ENCODE results near the gene ZNF217.

The ZNF217 gene

DNA sequence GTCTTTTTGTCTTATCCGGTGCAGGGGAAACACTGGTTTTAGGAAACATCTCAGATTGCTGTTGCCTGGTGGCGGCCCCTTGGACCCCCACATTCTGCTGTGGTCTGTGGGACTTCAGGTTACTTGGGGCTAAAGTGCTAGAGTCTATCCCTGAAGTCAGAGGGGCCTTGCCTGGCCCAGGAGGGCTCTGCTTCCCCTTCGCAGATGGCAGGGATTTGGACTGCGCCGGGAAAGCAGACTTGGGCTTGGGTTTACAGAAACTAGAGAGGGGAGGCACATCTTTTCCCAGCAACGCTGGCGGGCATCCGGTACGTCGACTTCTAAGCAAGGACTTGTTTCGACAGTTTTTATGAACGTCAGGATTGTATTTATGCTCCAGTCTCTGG, 17.5 kb downstream of the ZNF217 start:
- no peak for DNase-seq
- Histone ChIP-seq H3K27ac (no peak overlapping the region), H3K27me3 (replicated peaks) (no peaks in the 10 kb centered on the region), H3K4me3 (ENCODE audit: low read depth, low read length) (no peak overlapping the region), H3K36me3 (replicated peaks) (peaks cover 56% of the 10 kb centered on the region)
- TF ChIP-seq, protein P1, sequence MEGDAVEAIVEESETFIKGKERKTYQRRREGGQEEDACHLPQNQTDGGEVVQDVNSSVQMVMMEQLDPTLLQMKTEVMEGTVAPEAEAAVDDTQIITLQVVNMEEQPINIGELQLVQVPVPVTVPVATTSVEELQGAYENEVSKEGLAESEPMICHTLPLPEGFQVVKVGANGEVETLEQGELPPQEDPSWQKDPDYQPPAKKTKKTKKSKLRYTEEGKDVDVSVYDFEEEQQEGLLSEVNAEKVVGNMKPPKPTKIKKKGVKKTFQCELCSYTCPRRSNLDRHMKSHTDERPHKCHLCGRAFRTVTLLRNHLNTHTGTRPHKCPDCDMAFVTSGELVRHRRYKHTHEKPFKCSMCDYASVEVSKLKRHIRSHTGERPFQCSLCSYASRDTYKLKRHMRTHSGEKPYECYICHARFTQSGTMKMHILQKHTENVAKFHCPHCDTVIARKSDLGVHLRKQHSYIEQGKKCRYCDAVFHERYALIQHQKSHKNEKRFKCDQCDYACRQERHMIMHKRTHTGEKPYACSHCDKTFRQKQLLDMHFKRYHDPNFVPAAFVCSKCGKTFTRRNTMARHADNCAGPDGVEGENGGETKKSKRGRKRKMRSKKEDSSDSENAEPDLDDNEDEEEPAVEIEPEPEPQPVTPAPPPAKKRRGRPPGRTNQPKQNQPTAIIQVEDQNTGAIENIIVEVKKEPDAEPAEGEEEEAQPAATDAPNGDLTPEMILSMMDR (IDR thresholded peaks at IDR 0.05; ENCODE audit: low read depth, low read length, missing control alignments), result no peak
- in situ Hi-C loops (cut with HindIII; ENCODE audit: low pct_ligation_motif_present, low sequenced_read_pairs), result loop anchor here (25.0 kb wide), 1 partner anchor 311 kb away; no protein-coding TSS in a partner anchor

GRCh38 chr20:53575481-53576194, 18.0 kb downstream of the ZNF217 start:
- no peak overlapping the region for H3K4me3 ChIP-seq (ENCODE audit: low read depth, low read length)
- TF ChIP-seq, protein P1 (IDR thresholded peaks at IDR 0.05; ENCODE audit: low read depth, low read length, missing control alignments), result no peak
- peaks cover 54% of the 10 kb centered on the region for H3K36me3 ChIP-seq (replicated peaks)
- H3K27me3 ChIP-seq (replicated peaks), result no peaks in the 10 kb centered on the region
- in situ Hi-C loops (cut with HindIII; ENCODE audit: low pct_ligation_motif_present, low sequenced_read_pairs), result loop anchor here (25.0 kb wide), 1 partner anchor 312 kb away; no protein-coding TSS in a partner anchor
- no peak overlapping the region for H3K27ac ChIP-seq
- no peak for DNase-seq

- Histone ChIP-seq H3K36me3 (replicated peaks) (peaks cover 54% of the 10 kb centered on the region), H3K27me3 (replicated peaks) (no peaks in the 10 kb centered on the region), H3K27ac (no peak overlapping the region), H3K4me3 (ENCODE audit: low read depth, low read length) (no peak overlapping the region)
- TF ChIP-seq, protein P1 (IDR thresholded peaks at IDR 0.05; ENCODE audit: low read depth, low read length, missing control alignments), result no peak
- DNase-seq, result no peak
- in situ Hi-C loops (cut with HindIII; ENCODE audit: low pct_ligation_motif_present, low sequenced_read_pairs), result loop anchor here (25.0 kb wide), 1 partner anchor 312 kb away; no protein-coding TSS in a partner anchor
Observed at GRCh38 chr20:53574819-53575218, 18.8 kb downstream of the ZNF217 start.

- no peak overlapping the region for H3K4me3 ChIP-seq (ENCODE audit: low read depth, low read length)
- TF ChIP-seq, protein P1 (IDR thresholded peaks at IDR 0.05; ENCODE audit: low read depth, low read length, missing control alignments), result no peak
- in situ Hi-C loops (cut with HindIII; ENCODE audit: low pct_ligation_motif_present, low sequenced_read_pairs), result no loop called here
- no peak overlapping the region for H3K27ac ChIP-seq
- DNase-seq, result no peak
- peaks cover 59% of the 10 kb centered on the region for H3K36me3 ChIP-seq (replicated peaks)
- no peaks in the 10 kb centered on the region for H3K27me3 ChIP-seq (replicated peaks)
Observed at GRCh38 chr20:53574259-53574789, 19.3 kb downstream of the ZNF217 start.

GRCh38 chr20:53571555-53572286, 21.9 kb downstream of the ZNF217 start:
- in situ Hi-C loops (cut with HindIII; ENCODE audit: low pct_ligation_motif_present, low sequenced_read_pairs), result no loop called here
- Histone ChIP-seq H3K27me3 (replicated peaks) (no peaks in the 10 kb centered on the region), H3K27ac (no peak overlapping the region), H3K36me3 (replicated peaks) (peaks cover 60% of the 10 kb centered on the region), H3K4me3 (ENCODE audit: low read depth, low read length) (no peak overlapping the region)
- TF ChIP-seq, protein P1 (IDR thresholded peaks at IDR 0.05; ENCODE audit: low read depth, low read length, missing control alignments), result no peak
- DNase-seq, result no peak
